ENCODE results near the gene MACROD1. TPM values are rescaled to one million over a fixed set of nuclear protein-coding genes. Genes with fewer than 3 reads are reported as not detected.
A peak's percentile ranks its signal among the peaks of the same experiment; 100 is the strongest.

Gene MACROD1
- total and polyA plus RNA-seq, 2 of the 13 experiments (the other 11 are each of a cell fraction or from before 2014, with no cell fraction given): 23.1 to 34.5 TPM

GRCh38 chr11:64165842-64166635 lies at the start of gene MACROD1 (continued):
- no peak for TF ChIP-seq ZNF646 (CRISPR knock-in tag; IDR thresholded peaks at IDR 0.05)
- peak; percentile 96 for TF ChIP-seq ZFX (CRISPR knock-in tag; IDR thresholded peaks at IDR 0.05; ENCODE audit: low read depth)
- TF ChIP-seq ZNF703 (CRISPR knock-in tag; IDR thresholded peaks at IDR 0.05; ENCODE audit: borderline replicate concordance): no peak
- no peak for TF ChIP-seq ZNF350 (CRISPR knock-in tag; IDR thresholded peaks at IDR 0.05; ENCODE audit: borderline replicate concordance, low read depth)
- no peak for TF ChIP-seq MTA3 (CRISPR knock-in tag; IDR thresholded peaks at IDR 0.05)
- peak; percentile 47; the same call in 1 of the 2 replicates for TF ChIP-seq ERF (CRISPR knock-in tag; IDR thresholded peaks at IDR 0.05)
- no peak for TF ChIP-seq RELA (CRISPR knock-in tag; IDR thresholded peaks at IDR 0.05)
- TF ChIP-seq IKZF4 (CRISPR knock-in tag; IDR thresholded peaks at IDR 0.05; ENCODE audit: borderline replicate concordance, low read depth, not compliant biosample characterization): peak; percentile 85
- TF ChIP-seq ZBTB46 (CRISPR knock-in tag; IDR thresholded peaks at IDR 0.05; ENCODE audit: borderline replicate concordance): no peak
- TF ChIP-seq TAF15 (IDR thresholded peaks at IDR 0.05; ENCODE audit: low read depth, low read length, poor library complexity, severe bottlenecking): no peak
- TF ChIP-seq DDIT3 (CRISPR knock-in tag; IDR thresholded peaks at IDR 0.05): no peak
- no peak; the same call in 1 of the 2 replicates for TF ChIP-seq ZBTB39 (CRISPR knock-in tag; IDR thresholded peaks at IDR 0.05)
- 0 out of 2 replicates have a peak, but pooled peaks have one; percentile 49 for TF ChIP-seq ZNF710 (CRISPR knock-in tag; IDR thresholded peaks at IDR 0.05; ENCODE audit: borderline replicate concordance)
- no peak for TF ChIP-seq NFE2 (CRISPR knock-in tag; IDR thresholded peaks at IDR 0.05)

All from HepG2 (cell line).